Activated naive CD4-positive, alpha-beta T cell treated with anti-CD3 and anti-CD28 coated beads, Interleukin-2, amount 50 U/mL, for 24 hours (primary cell): Measurements from ENCODE around the gene COMTD1.
"Not testable (repeated sequence)": the region's sequence is repeated elsewhere in the genome, so short reads cannot be mapped to it uniquely, and the experiment has no call there.

Experiments used
- H3K27ac Mint-ChIP-seq: one replicate; pipeline ENCODE4 v1.8.0; 2021; ENCODE audit warnings: mild to moderate bottlenecking, mixed read lengths
- H3K27me3 Mint-ChIP-seq: one replicate; pipeline ENCODE4 v1.8.0; 2021; ENCODE audit warnings: mixed read lengths
- H3K36me3 Mint-ChIP-seq: one replicate; pipeline ENCODE4 v1.8.0; 2021; ENCODE audit warnings: mixed read lengths
- H3K4me1 Mint-ChIP-seq: one replicate; pipeline ENCODE4 v1.8.0; 2021; ENCODE audit warnings: mixed read lengths
- H3K4me3 Mint-ChIP-seq: one replicate; pipeline ENCODE4 v1.8.0; 2021; ENCODE audit warnings: mild to moderate bottlenecking, mixed read lengths
- H3K9me3 Mint-ChIP-seq: one replicate; pipeline ENCODE4 v1.8.0; 2021; ENCODE audit warnings: mixed read lengths

The COMTD1 gene

DNA sequence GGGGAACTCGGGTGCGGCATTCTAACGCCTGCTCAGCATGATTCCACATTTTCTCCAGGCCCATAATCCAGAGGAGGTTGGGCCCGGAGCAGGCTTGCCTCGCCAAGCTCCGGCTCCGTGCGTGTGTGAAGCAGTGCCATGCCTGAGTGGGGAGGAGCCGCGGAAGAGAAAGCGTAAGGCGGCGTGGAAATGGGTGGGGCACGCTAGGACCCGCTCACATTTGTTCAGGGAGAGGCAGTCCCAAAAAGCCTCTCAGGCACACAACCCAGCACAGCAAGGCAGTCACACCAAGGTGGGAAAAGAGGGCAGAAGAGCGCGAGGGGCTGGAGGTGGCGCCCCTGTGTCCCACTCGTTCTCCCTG lies 25.9 kb downstream of the COMTD1 start:
- H3K27ac Mint-ChIP-seq: peak overlapping the region; percentile 100
- H3K9me3 Mint-ChIP-seq: no peaks in the 10 kb centered on the region
- H3K27me3 Mint-ChIP-seq: no peaks in the 10 kb centered on the region
- H3K36me3 Mint-ChIP-seq: peaks cover 13% of the 10 kb centered on the region
- H3K4me3 Mint-ChIP-seq: peak overlapping the region; percentile 96
- H3K4me1 Mint-ChIP-seq: peaks cover 27% of the 10 kb centered on the region

DNA sequence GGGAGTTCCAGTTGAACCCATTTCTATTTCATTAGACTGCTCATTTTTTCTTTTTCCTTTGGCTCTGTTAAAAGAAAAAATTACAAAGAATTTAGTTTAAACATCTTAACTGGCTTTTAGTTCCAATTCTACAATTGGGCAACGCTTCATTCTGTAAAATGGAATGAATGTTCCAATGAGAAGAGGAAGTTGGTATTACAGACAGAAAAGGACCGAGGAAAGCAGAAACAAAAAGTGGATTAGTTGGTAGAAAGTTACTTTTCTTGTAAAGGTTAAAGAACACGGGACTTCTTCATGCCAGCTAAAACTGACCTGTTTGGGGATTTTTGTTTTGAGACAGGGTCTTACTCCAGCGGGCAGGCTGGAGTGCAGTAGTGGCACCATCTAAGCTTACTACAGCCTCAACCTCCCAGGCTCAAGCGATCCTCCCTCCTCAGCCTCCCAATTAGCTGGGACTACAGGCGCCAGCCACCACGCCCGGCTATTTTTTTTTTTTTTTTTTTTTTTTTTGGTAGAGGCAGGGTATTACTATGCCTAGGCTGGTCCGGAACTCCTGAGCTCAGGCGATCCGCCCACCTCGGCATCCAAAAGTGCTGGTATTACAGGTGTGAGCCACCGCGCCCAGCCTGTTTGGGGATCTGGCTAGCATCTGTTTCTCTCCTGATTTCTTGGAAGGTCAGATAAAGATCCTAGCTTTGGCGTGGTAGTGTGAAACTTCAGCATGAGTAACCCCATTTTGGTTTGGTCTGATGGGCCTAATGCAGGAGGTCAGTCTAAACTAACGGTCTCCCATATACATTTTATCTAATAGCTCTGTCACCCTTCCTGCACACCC lies 26.5 kb downstream of the COMTD1 start:
- Mint-ChIP-seq H3K4me1 (peaks cover 27% of the 10 kb centered on the region), H3K9me3 (no peaks in the 10 kb centered on the region)

DNA sequence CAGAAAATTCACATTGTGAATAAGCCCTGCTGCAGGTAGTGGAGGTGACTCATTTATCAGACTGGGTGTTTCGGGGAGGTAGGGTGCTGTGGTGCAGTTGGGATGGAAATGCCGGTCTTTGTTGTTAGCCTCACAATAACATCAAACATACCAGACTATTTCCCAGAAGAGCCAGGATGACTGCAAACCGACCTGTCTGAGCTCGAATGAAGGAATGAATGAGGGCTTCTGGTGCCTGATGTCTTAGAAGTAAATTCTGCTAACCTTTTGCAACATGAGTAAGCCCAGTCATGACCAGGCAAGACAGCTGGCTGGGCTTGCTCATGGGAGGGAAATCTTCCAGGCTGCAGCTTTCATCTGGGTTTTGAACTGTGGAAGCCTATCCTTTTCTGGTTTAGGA lies 27.6 kb downstream of the COMTD1 start:
- Mint-ChIP-seq H3K27ac (peak overlapping the region; percentile 70), H3K9me3 (no peaks in the 10 kb centered on the region), H3K36me3 (peaks cover 10% of the 10 kb centered on the region), H3K4me1 (peaks cover 21% of the 10 kb centered on the region), H3K27me3 (no peaks in the 10 kb centered on the region), H3K4me3 (peak overlapping the region; percentile 57)

More for the DNA sequence above, 26.5 kb downstream of the COMTD1 start:
- Mint-ChIP-seq H3K4me3 (peak overlapping the region; percentile 96), H3K36me3 (peaks cover 13% of the 10 kb centered on the region), H3K27me3 (no peaks in the 10 kb centered on the region), H3K27ac (peak overlapping the region; percentile 100)

DNA sequence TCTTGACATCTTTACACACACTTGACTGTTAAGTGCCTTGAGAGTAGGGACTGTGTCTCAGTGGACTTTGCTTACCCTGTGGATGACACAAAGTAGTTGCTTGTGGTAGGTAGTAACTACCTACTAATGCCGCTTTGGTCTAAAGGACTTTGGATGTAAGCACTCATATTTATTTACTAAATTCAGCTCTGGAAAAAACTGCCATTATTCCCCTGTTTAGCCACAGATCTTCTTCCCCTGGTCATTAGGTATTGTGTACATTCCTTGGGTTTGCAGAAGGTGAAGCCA lies 28.0 kb downstream of the COMTD1 start:
- Mint-ChIP-seq H3K4me1 (peaks cover 19% of the 10 kb centered on the region), H3K27ac (no peak overlapping the region), H3K36me3 (peaks cover 10% of the 10 kb centered on the region), H3K4me3 (no peak overlapping the region), H3K9me3 (no peaks in the 10 kb centered on the region), H3K27me3 (no peaks in the 10 kb centered on the region)

DNA sequence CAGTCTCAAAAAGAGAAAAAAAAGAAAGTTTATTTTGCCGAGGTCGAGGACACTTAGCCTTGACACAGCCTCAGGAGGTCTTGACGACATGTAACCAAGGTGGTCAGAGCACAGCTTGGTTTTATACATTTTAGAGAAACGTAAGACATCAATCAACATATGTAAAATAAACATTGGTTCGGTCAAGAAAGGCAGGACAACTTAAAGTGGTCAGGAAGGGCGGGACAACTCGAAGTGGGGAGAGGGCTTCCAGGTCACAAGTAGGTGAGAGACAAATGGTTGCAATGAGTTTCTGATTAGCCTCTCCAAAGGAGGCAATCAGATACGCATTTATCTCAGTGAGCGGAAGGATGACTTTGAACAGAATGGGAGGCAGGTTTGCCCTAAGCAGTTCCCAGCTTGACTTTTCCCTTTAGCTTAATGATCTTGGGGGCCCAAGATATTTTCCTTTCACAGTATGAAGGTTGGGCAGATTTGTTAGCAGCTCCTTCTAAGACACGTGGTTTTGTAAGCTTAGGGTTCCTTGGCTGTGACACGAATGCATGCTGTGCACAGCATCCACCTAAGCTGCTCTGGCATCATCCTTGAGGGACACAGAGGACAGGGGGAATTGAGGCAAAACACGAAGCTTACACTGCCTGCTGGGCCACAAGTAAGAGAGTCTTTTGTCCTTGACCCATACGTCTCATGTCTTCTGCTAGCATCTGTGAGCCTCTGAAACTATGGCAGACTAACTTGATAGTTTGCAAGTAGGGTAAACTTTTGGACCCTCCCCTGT lies 28.5 kb downstream of the COMTD1 start:
- peaks cover 13% of the 10 kb centered on the region for H3K4me1 Mint-ChIP-seq
- no peaks in the 10 kb centered on the region for H3K27me3 Mint-ChIP-seq
- H3K27ac Mint-ChIP-seq: peak overlapping the region; percentile 62
- H3K4me3 Mint-ChIP-seq: no peak overlapping the region
- H3K9me3 Mint-ChIP-seq: no peaks in the 10 kb centered on the region
- H3K36me3 Mint-ChIP-seq: peaks cover 8% of the 10 kb centered on the region

DNA sequence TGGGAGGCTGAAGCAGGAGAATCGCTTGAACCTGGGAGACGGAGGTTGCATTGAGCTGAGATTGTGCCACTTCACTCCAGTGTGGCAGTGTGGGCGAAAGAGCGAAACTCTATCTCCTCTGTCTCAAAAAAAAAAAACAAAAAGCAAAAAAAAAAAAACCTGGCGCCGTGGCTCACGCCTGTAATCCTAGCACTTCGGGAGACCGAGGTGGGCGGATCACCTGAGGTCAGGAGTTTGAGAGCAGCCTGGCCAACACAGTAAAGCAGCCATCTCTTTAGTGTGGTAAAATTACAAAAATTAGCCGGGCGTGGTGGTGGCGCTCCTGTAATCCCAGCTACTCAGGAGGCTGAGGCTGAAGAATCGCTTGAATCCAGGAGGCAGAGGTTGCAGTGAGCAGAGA lies 29.1 kb downstream of the COMTD1 start:
- not testable (repeated sequence) for H3K4me3 Mint-ChIP-seq, H3K27me3 Mint-ChIP-seq, H3K9me3 Mint-ChIP-seq, H3K36me3 Mint-ChIP-seq, H3K4me1 Mint-ChIP-seq
- peak overlapping the region; percentile 62 for H3K27ac Mint-ChIP-seq

DNA sequence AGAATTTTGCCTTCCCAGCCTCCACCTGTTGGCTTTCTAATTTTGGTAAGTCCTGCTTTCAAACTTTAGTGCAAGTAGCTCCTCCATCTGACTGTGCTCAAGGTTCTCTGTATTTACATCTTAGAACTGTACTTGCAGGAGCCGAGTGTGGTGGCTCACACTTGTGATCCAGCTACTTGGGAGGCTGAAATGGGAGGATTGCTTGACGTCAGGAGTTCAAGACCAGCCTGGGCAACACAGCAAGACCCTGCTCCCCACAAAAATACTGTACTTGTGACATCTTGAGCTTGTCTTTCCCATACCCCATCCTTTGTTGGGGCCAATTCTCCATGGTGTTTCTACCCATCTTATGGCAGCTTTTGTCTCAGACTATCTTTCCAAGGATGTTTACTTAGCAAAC lies 29.8 kb downstream of the COMTD1 start:
- peaks cover 3% of the 10 kb centered on the region for H3K4me1 Mint-ChIP-seq
- H3K36me3 Mint-ChIP-seq: no peaks in the 10 kb centered on the region
- H3K4me3 Mint-ChIP-seq: no peak overlapping the region
- H3K27ac Mint-ChIP-seq: no peak overlapping the region
- H3K27me3 Mint-ChIP-seq: no peaks in the 10 kb centered on the region
- no peaks in the 10 kb centered on the region for H3K9me3 Mint-ChIP-seq

DNA sequence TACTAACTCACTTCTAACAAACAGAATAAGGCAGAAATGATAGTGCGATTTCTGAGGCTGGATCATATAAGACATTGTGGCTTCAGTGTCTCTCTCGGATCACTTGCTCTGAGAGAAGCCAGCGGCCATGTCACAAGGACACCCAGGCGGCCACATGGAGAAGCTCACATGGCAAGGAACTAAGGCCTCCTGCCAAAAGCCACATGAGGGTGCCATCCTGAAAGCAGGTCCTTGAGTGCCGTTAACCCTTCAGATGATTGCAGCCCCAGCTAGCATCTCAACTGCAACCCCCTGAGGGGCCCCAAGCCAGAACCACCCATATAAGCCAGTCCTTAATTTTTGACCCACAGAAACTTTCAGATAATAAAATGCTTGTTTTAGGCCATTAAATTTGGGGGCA lies 32.0 kb downstream of the COMTD1 start:
- Mint-ChIP-seq H3K27ac (no peak overlapping the region), H3K36me3 (no peaks in the 10 kb centered on the region), H3K4me1 (no peaks in the 10 kb centered on the region), H3K27me3 (no peaks in the 10 kb centered on the region), H3K9me3 (no peaks in the 10 kb centered on the region), H3K4me3 (no peak overlapping the region)

DNA sequence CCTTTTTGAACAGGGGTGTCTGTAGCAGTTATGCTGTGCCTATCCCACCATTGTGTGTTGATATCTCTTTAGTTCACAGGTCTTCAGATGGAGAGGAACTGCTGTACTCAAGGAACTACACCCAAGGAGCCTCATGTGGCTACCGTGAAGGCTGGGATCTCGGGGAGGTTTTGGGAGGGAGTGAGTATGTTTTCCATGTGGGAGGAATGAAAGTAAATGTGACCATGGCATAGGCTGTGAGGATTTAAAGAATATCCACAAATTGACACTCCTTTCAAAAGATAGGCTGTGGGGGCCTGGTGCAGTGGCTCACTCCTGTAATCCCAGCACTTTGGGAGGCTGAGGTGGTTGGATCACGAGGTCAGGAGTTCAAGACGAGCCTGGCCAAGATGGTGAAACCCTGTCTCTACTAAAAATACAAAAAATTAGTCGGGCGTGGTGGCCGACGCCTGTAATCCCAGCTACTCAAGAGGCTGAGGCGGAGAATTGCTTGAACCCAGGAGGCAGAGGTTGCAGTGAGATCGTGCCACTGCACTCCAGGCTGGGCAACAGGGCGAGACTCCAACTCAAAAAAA lies 32.6 kb downstream of the COMTD1 start:
- not testable (repeated sequence) for H3K27me3 Mint-ChIP-seq, H3K4me1 Mint-ChIP-seq, H3K27ac Mint-ChIP-seq, H3K4me3 Mint-ChIP-seq, H3K36me3 Mint-ChIP-seq, H3K9me3 Mint-ChIP-seq

DNA sequence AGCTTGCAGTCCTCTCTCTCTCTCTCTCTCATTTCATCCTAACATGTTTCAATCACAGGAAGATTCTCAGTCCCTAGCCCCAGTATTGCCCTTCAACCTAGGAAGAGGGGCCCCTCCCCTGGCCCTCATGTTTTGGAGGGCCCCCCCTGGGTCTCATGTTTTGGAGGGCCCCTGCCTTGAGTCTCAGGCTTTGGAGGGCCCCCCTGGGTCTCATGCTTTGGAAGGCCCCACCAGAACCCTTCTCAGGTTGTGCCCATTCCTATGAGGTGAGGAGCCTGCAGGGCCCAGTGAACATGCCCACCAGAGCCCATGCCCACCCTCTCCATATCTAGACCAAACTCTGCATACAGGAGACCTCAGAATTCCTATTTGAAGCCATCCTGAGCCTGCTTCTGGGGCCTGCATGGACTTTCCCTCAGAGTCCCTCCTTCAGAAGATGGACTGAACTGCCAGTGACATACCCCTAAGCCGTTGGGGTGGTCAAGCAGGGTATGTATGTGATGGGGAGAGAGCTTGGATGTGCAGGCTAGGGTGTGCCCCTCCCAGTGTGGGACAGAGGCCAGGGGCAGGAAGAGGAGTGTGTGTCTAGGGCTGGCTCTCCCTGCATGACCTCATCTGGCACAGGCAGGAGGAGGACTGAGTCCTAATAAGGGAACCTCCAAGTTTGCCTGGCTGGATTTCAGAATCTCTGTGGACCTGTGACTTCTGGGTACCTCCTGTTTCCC lies 33.3 kb downstream of the COMTD1 start:
- no peak overlapping the region for H3K4me3 Mint-ChIP-seq
- no peaks in the 10 kb centered on the region for H3K36me3 Mint-ChIP-seq
- no peak overlapping the region for H3K27ac Mint-ChIP-seq
- H3K27me3 Mint-ChIP-seq: no peaks in the 10 kb centered on the region
- H3K9me3 Mint-ChIP-seq: no peaks in the 10 kb centered on the region
- no peaks in the 10 kb centered on the region for H3K4me1 Mint-ChIP-seq

DNA sequence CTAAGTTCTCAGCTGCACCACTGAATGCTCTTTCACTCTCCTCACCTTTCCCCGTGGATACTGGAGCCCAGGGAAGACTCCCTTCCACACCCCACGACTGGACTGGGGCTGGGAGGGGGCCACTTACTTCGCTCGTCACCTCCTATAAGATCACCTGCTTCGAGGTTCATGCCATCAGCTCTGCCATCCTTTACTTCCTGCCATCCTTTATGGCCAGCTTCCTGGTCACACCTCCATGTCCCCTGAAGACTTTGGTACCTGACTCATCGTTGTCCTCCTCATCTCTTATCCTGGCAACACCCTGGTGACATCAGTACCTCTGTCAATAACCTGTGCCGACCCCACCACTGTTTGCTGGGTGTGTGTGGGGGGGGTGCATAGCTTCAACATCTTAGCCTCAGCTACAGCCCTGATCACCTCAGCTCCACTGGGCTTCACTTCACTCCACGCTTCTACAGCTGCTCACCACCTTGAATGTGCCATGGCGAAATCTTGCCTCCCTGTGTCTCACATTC lies 33.9 kb downstream of the COMTD1 start:
- Mint-ChIP-seq H3K4me3 (no peak overlapping the region), H3K36me3 (no peaks in the 10 kb centered on the region), H3K27ac (no peak overlapping the region), H3K27me3 (no peaks in the 10 kb centered on the region), H3K9me3 (no peaks in the 10 kb centered on the region), H3K4me1 (no peaks in the 10 kb centered on the region)

DNA sequence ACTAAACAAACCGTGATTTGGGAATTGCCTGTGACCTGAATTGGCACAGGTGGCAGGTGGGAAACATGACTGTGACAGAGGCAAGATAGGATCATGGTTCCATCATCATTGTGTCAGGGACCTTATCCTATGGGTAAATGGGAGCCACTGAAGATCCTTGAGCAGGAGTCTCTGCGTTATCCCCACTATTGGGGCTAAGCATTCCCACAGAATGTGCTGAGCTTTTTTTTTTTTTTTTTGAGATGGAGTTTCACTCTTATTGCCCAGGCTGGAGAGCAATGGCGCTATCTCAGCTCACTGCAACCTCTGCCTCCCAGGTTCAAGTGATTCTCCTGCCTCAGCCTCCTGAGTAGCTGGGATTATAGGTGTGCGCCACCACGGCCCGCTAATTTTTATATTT lies 35.8 kb downstream of the COMTD1 start:
- H3K36me3 Mint-ChIP-seq, H3K4me1 Mint-ChIP-seq, H3K4me3 Mint-ChIP-seq, H3K27ac Mint-ChIP-seq, H3K9me3 Mint-ChIP-seq, H3K27me3 Mint-ChIP-seq: not testable (repeated sequence)

DNA sequence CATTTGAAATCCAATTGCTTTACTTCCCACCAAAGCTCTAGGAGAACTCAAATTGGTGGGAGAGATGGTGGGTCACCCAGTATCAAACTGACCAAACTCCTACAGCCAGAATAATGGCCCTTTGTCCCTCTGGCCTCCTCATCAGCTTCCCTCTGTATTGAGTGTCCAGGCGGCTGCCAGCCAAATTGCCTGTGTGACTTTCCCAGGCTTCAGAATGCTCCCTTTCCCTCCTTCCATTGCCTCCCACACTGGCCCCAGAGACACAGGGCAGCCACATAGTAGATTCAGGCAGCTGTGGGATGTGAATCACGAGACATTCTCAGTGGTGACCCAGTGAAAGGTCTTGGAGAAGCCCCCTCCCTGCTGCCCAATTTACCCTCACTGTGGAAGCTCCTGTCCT lies 37.9 kb downstream of the COMTD1 start:
- Mint-ChIP-seq H3K4me3 (no peak overlapping the region), H3K27me3 (no peaks in the 10 kb centered on the region), H3K9me3 (no peaks in the 10 kb centered on the region), H3K36me3 (no peaks in the 10 kb centered on the region), H3K4me1 (no peaks in the 10 kb centered on the region), H3K27ac (no peak overlapping the region)

DNA sequence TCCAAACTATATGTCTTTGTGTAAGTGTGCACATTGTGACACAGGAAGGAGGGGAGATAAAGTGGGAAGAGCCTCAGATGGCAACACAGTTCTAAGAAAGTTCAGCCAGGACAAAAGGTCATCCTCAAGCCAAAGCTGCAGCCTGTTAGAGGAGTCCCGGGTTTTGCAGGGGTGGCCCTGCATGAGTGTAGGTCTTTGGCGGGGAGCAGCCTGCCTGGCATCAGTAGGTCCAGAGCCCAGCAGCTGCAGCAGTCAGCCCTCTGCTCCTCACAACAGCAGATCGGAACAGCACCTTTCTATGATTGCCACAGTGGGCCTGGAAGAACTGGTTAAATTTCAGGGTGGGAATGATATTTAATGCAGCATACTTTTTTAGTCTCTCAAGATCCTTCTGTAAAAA lies 38.7 kb downstream of the COMTD1 start:
- no peaks in the 10 kb centered on the region for H3K4me1 Mint-ChIP-seq
- no peak overlapping the region for H3K27ac Mint-ChIP-seq
- no peak overlapping the region for H3K4me3 Mint-ChIP-seq
- no peaks in the 10 kb centered on the region for H3K36me3 Mint-ChIP-seq
- H3K27me3 Mint-ChIP-seq: no peaks in the 10 kb centered on the region
- H3K9me3 Mint-ChIP-seq: no peaks in the 10 kb centered on the region

DNA sequence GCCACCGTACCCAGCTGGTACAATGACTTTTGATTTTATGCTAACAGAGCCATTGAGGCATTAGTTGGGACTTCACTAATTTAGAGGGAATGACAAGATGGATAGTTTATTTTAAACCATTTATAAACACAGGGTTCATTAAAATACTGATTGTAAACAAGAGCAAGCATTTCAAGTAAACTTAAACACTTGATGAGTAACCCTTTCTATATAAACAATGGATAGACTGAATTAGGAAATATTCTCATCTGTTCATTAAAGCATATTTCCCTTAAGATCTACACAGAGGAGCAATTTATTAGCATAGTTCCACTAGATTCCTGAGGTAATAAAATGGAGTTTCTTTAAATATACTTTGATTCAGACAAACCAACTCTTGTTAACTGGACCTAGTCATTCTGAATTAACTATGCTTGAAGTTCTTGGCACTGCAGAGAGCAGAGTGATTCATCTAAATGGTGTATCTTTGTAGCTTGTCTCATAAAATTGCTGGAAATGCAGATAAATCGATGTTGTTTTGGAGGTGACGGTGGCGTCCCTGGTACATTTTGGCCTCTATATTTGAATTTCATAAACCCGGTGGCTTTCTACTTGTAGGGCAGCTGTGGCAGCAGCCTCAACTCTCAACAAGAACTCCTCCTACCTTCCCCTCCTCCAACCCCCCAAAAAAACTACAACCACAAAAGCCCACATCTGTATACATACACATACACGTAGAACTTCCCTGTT lies 40.6 kb downstream of the COMTD1 start:
- no peaks in the 10 kb centered on the region for H3K36me3 Mint-ChIP-seq
- no peaks in the 10 kb centered on the region for H3K4me1 Mint-ChIP-seq
- H3K27ac Mint-ChIP-seq: no peak overlapping the region
- no peak overlapping the region for H3K4me3 Mint-ChIP-seq
- no peaks in the 10 kb centered on the region for H3K9me3 Mint-ChIP-seq
- H3K27me3 Mint-ChIP-seq: no peaks in the 10 kb centered on the region
